Astrocyte (in vitro differentiated cells and primary cell): ENCODE data around the gene CTNND2. TPM values are rescaled to one million over a fixed set of nuclear protein-coding genes. Genes with fewer than 3 reads are reported as not detected.

Experiments
- DNase-seq: peaks from one replicate; pipeline ENCODE4 v3.0.0-alpha.2; 2010; ENCODE audit warnings: low read depth
- FAIRE-seq: peaks from 2 replicates; lab custom pipeline; 2011; peaks lifted over from hg19 to GRCh38; lab: Jason Lieb, UNC
- H2AFZ ChIP-seq: 2 replicates; pipeline ENCODE4 v1.6.0; 2012; ENCODE audit warnings: low read depth, low read length, inconsistent platforms
- H3K27ac ChIP-seq: 2 replicates; pipeline ENCODE4 v1.5.1; 2011; ENCODE audit warnings: low read depth, low read length, inconsistent platforms
- H3K27me3 ChIP-seq: 2 replicates; pipeline ENCODE4 v1.6.0; 2011; ENCODE audit warnings: low read length, inconsistent platforms; ENCODE audit not compliant: insufficient read depth
- H3K36me3 ChIP-seq: 2 replicates; pipeline ENCODE4 v1.5.1; 2011; ENCODE audit warnings: low read length, inconsistent platforms; ENCODE audit not compliant: insufficient read depth
- H3K4me1 ChIP-seq: 2 replicates; pipeline ENCODE4 v1.5.1; 2011; ENCODE audit warnings: low read length, inconsistent platforms; ENCODE audit not compliant: insufficient read depth
- H3K4me2 ChIP-seq: 2 replicates; pipeline ENCODE4 v1.6.0; 2012; ENCODE audit warnings: low read length, inconsistent platforms
- H3K4me3 ChIP-seq: 2 replicates; pipeline ENCODE4 v1.5.1; 2011; ENCODE audit warnings: low read depth, mild to moderate bottlenecking, low read length, inconsistent platforms; ENCODE audit not compliant: insufficient read depth
- H3K79me2 ChIP-seq: 2 replicates; pipeline ENCODE4 v1.6.0; 2012; ENCODE audit warnings: mild to moderate bottlenecking, low read length, inconsistent platforms; ENCODE audit not compliant: insufficient read depth
- H3K9ac ChIP-seq: 2 replicates; pipeline ENCODE4 v1.6.0; 2012; ENCODE audit warnings: mild to moderate bottlenecking, low read length, inconsistent platforms
- H3K9me3 ChIP-seq: 2 replicates; pipeline ENCODE4 v1.5.1; 2012; ENCODE audit warnings: low read depth, mild to moderate bottlenecking, low read length, inconsistent platforms; ENCODE audit not compliant: insufficient read depth
- H4K20me1 ChIP-seq: 2 replicates; pipeline ENCODE4 v1.6.0; 2012; ENCODE audit warnings: low read length, inconsistent platforms; ENCODE audit not compliant: insufficient read depth
- H3K27ac Mint-ChIP-seq: one replicate; pipeline ENCODE4 v1.8.0; 2021; ENCODE audit warnings: mild to moderate bottlenecking, mixed read lengths; ENCODE audit not compliant: unreplicated experiment
- H3K27me3 Mint-ChIP-seq: one replicate; pipeline ENCODE4 v1.8.0; 2021; ENCODE audit warnings: low read depth, mixed read lengths; ENCODE audit not compliant: unreplicated experiment
- H3K36me3 Mint-ChIP-seq: one replicate; pipeline ENCODE4 v1.8.0; 2021; ENCODE audit warnings: low read depth, mixed read lengths; ENCODE audit not compliant: unreplicated experiment
- H3K4me1 Mint-ChIP-seq: one replicate; pipeline ENCODE4 v1.8.0; 2021; ENCODE audit warnings: low read depth, mixed read lengths; ENCODE audit not compliant: unreplicated experiment
- H3K4me3 Mint-ChIP-seq: one replicate; pipeline ENCODE4 v1.8.0; 2021; ENCODE audit warnings: mild to moderate bottlenecking, moderate library complexity, mixed read lengths; ENCODE audit not compliant: unreplicated experiment
- H3K9me3 Mint-ChIP-seq: one replicate; pipeline ENCODE4 v1.8.0; 2021; ENCODE audit warnings: mild to moderate bottlenecking, mixed read lengths; ENCODE audit not compliant: unreplicated experiment
- CTCF ChIP-seq: IDR thresholded peaks from 2 replicates; pipeline ENCODE4 v1.5.1; 2011; ENCODE audit warnings: low read depth, mild to moderate bottlenecking, inconsistent platforms, low read length, moderate library complexity; ENCODE audit not compliant: insufficient read depth
- EZH2 ChIP-seq: IDR thresholded peaks from 2 replicates; pipeline ENCODE4 v1.6.1; 2012; ENCODE audit warnings: mild to moderate bottlenecking, low read length, inconsistent platforms; ENCODE audit not compliant: insufficient read depth
- total RNA-seq: library from RNA; stranded (reverse); gene quantifications from 2 replicates; pipeline ENCODE4 v1.2.1, GENCODE V29; 2021

CTNND2 gene
- total RNA-seq, 1 donor from 2014 or later: 4.5 TPM

GRCh38 chr5:11822598-11822997 lies 81.6 kb downstream of the CTNND2 start:
- Histone ChIP-seq H3K4me2 (no peak overlapping the region), H3K27ac (no peak overlapping the region), H3K4me3 (no peak overlapping the region), H3K9me3 (no peaks in the 10 kb centered on the region), H3K79me2 (no peaks in the 10 kb centered on the region), H2AFZ (no peak overlapping the region), H3K4me1 (no peaks in the 10 kb centered on the region), H3K9ac (no peak overlapping the region), H4K20me1 (no peaks in the 10 kb centered on the region), H3K27me3 (no peaks in the 10 kb centered on the region), H3K36me3 (no peaks in the 10 kb centered on the region)
- Mint-ChIP-seq H3K4me1 (no peaks in the 10 kb centered on the region), H3K27ac (no peak overlapping the region), H3K27me3 (no peaks in the 10 kb centered on the region), H3K36me3 (no peaks in the 10 kb centered on the region), H3K4me3 (no peak overlapping the region), H3K9me3 (no peaks in the 10 kb centered on the region)
- FAIRE-seq: no peak
- no peak for TF ChIP-seq EZH2
- no peak for DNase-seq

- Mint-ChIP-seq H3K9me3 (no peaks in the 10 kb centered on the region), H3K4me3 (peak overlapping the region; percentile 45), H3K4me1 (no peaks in the 10 kb centered on the region), H3K27me3 (peaks cover 6% of the 10 kb centered on the region), H3K27ac (no peak overlapping the region), H3K36me3 (no peaks in the 10 kb centered on the region)
- no peaks in the 10 kb centered on the region for H3K9me3 ChIP-seq
- H3K27ac ChIP-seq: no peak overlapping the region
- H3K4me1 ChIP-seq: no peaks in the 10 kb centered on the region
- H3K4me3 ChIP-seq: no peak overlapping the region
- no peaks in the 10 kb centered on the region for H3K79me2 ChIP-seq
- H2AFZ ChIP-seq: no peak overlapping the region
- no peaks in the 10 kb centered on the region for H4K20me1 ChIP-seq
- TF ChIP-seq EZH2 (no peak), CTCF (no peak)
- no peak overlapping the region for H3K4me2 ChIP-seq
- no peak overlapping the region for H3K9ac ChIP-seq
- no peaks in the 10 kb centered on the region for H3K27me3 ChIP-seq
- FAIRE-seq (no peak), DNase-seq (no peak)
- H3K36me3 ChIP-seq: no peaks in the 10 kb centered on the region
These were observed 88.3 kb downstream of the CTNND2 start for GRCh38 chr5:11815916-11816315.

DNA sequence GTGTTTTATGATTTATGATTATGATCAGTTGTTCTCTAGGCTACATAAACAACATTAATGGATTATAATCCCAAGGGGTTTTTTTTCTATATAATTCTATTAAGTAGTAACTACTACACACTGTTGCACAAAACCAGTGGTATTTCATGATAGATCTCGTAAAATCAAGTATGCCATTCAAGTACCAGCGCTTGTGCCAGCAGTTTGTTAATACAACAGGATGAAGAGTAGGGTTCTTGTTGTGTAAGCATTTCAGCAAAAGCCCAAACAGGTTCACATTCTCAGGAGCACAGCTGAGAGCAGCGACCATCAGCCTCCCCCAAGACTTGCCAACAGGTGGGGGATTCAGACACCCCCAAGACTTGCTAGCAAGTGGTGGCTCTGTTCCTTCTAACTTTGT lies 88.8 kb downstream of the CTNND2 start:
- no peak overlapping the region for H3K27ac Mint-ChIP-seq
- no peaks in the 10 kb centered on the region for H3K9me3 Mint-ChIP-seq
- no peaks in the 10 kb centered on the region for H4K20me1 ChIP-seq
- H3K4me3 Mint-ChIP-seq: no peak overlapping the region
- FAIRE-seq (no peak), DNase-seq (no peak)
- no peak overlapping the region for H3K9ac ChIP-seq
- no peaks in the 10 kb centered on the region for H3K9me3 ChIP-seq
- no peaks in the 10 kb centered on the region for H3K36me3 ChIP-seq
- H3K36me3 Mint-ChIP-seq: no peaks in the 10 kb centered on the region
- no peaks in the 10 kb centered on the region for H3K27me3 ChIP-seq
- H3K4me1 ChIP-seq: no peaks in the 10 kb centered on the region
- no peak overlapping the region for H3K4me3 ChIP-seq
- no peak overlapping the region for H3K4me2 ChIP-seq
- no peaks in the 10 kb centered on the region for H3K4me1 Mint-ChIP-seq
- TF ChIP-seq CTCF (no peak), EZH2 (no peak)
- no peak overlapping the region for H3K27ac ChIP-seq
- no peak overlapping the region for H2AFZ ChIP-seq
- H3K27me3 Mint-ChIP-seq: peaks cover 6% of the 10 kb centered on the region
- no peaks in the 10 kb centered on the region for H3K79me2 ChIP-seq
